CD8-positive, alpha-beta memory T cell (primary cell): ENCODE data around the gene CAP2. TPM values are rescaled to one million over a fixed set of nuclear protein-coding genes. Genes with fewer than 3 reads are reported as not detected.

Experiments
- CTCF ChIA-PET: fragments of 350-600 bp; sonication (Branson Sonifier 250); formaldehyde crosslinking; loops from one replicate; lab custom pipeline; 2021; ENCODE audit warnings: antibody characterized with exemption; lab: Charles Lee
- POLR2A ChIA-PET: fragments of 350-600 bp; sonication (Branson Sonifier 250); formaldehyde crosslinking; loops from one replicate; lab custom pipeline; 2021; ENCODE audit warnings: antibody characterized with exemption; lab: Charles Lee
- DNase-seq, 5 donors: peaks; one replicate each; pipeline versions ENCODE4 v3.0.0 to v3.0.0-alpha.2; 2020 to 2022; ENCODE audit warnings: mixed read lengths in 1 of 5
- H3K27ac ChIP-seq: one replicate; pipeline ENCODE4 v1.7.0; 2013; ENCODE audit warnings: low read depth, mild to moderate bottlenecking, low read length, moderate library complexity
- H3K27me3 ChIP-seq: 2 replicates; pipeline ENCODE4 v1.7.0; 2013; ENCODE audit warnings: low read length, mild to moderate bottlenecking; ENCODE audit not compliant: insufficient read depth, poor library complexity, severe bottlenecking
- H3K36me3 ChIP-seq: 2 replicates; pipeline ENCODE4 v1.7.0; 2013; ENCODE audit warnings: mild to moderate bottlenecking, low read length, moderate library complexity; ENCODE audit not compliant: insufficient read depth
- H3K4me1 ChIP-seq: 2 replicates; pipeline ENCODE4 v1.7.0; 2013; ENCODE audit warnings: mild to moderate bottlenecking, low read length, moderate library complexity; ENCODE audit not compliant: insufficient read depth
- H3K4me3 ChIP-seq: 2 replicates; pipeline ENCODE4 v1.7.0; 2013; ENCODE audit warnings: mild to moderate bottlenecking, low read length
- H3K9me3 ChIP-seq: 2 replicates; pipeline ENCODE4 v1.7.0; 2013; ENCODE audit warnings: mild to moderate bottlenecking, low read length
- H3K27ac Mint-ChIP-seq, 8 donors: one replicate each; pipeline ENCODE4 v1.8.0; 2020 to 2021; ENCODE audit warnings: mixed read lengths in 8 of 8, mild to moderate bottlenecking in 6 of 8, inconsistent platforms in 3 of 8, moderate library complexity in 3 of 8
- H3K27me3 Mint-ChIP-seq, 2 donors: one replicate each; pipeline ENCODE4 v1.8.0; 2020 to 2021; ENCODE audit warnings: mixed read lengths in 2 of 2, mild to moderate bottlenecking in 1 of 2, moderate library complexity in 1 of 2
- H3K36me3 Mint-ChIP-seq, 3 donors: one replicate each; pipeline ENCODE4 v1.8.0; 2020 to 2021; ENCODE audit warnings: mixed read lengths in 3 of 3, inconsistent platforms in 1 of 3, mild to moderate bottlenecking in 1 of 3
- H3K4me1 Mint-ChIP-seq, 3 donors: one replicate each; pipeline ENCODE4 v1.8.0; 2020 to 2021; ENCODE audit warnings: mixed read lengths in 3 of 3, inconsistent platforms in 1 of 3, mild to moderate bottlenecking in 1 of 3
- H3K4me3 Mint-ChIP-seq, 7 donors: one replicate each; pipeline ENCODE4 v1.8.0; 2020 to 2021; ENCODE audit warnings: mixed read lengths in 7 of 7, mild to moderate bottlenecking in 6 of 7, moderate library complexity in 4 of 7, inconsistent platforms in 2 of 7
- H3K9me3 Mint-ChIP-seq, 5 donors: one replicate each; pipeline ENCODE4 v1.8.0; 2020 to 2022; ENCODE audit warnings: mixed read lengths in 5 of 5, mild to moderate bottlenecking in 3 of 5, moderate library complexity in 2 of 5, inconsistent platforms in 1 of 5
- polyA plus RNA-seq: library from polyadenylated mRNA; unstranded; fragments of 300-500 nt; fragmentation: Illumina TruSeq; gene quantifications from one replicate; pipeline ENCODE4 v1.2.3, GENCODE V29; 2021
- total RNA-seq, 2 experiments: library from RNA; stranded (reverse); gene quantifications; one replicate each; pipeline ENCODE4 v1.2.3, GENCODE V29; 2021

The CAP2 gene
- total and polyA plus RNA-seq, 3 experiments from 2014 or later: 1.0 TPM; not detected in 2

GRCh38 chr6:17458966-17459365 lies 65.6 kb downstream of the CAP2 start:
- no peak overlapping the region for H3K27ac Mint-ChIP-seq
- no peak for DNase-seq
- H3K9me3 Mint-ChIP-seq: no peaks in the 10 kb centered on the region
- H3K36me3 ChIP-seq: no peaks in the 10 kb centered on the region
- H3K4me3 ChIP-seq: no peak overlapping the region
- no peaks in the 10 kb centered on the region for H3K27me3 ChIP-seq
- no peaks in the 10 kb centered on the region for H3K36me3 Mint-ChIP-seq
- no peaks in the 10 kb centered on the region for H3K4me1 ChIP-seq
- H3K9me3 ChIP-seq: no peaks in the 10 kb centered on the region
- POLR2A ChIA-PET: no interaction called here
- CTCF ChIA-PET: no interaction called here
- H3K27ac ChIP-seq: no peak overlapping the region
- no peak overlapping the region for H3K4me3 Mint-ChIP-seq
- peaks cover 12 to 30% of the 10 kb centered on the region in 2 donors for H3K27me3 Mint-ChIP-seq
- no peaks in the 10 kb centered on the region for H3K4me1 Mint-ChIP-seq

DNA sequence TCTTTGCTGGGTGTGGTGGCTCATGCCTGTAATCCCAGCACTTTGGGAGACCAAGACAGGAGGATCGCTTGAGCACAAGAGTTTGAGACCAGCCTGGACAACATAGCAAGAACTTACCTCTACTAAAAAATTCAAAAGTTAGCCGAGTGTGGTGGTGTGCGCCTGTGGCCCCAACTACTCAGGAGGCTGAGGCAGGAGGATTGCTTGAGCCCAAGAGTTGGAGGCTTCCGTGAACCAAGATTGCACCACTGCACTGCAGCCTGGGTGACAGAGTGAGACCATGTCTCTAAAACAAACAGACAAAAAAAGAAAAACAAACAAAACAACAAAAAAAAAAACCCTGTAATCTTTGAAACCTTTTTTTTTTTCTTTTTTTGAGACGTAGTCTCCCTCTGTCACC lies 67.5 kb downstream of the CAP2 start:
- H3K27me3 Mint-ChIP-seq: peaks cover 8 to 21% of the 10 kb centered on the region in 2 donors
- Histone ChIP-seq H3K36me3 (no peaks in the 10 kb centered on the region), H3K27me3 (no peaks in the 10 kb centered on the region), H3K27ac (no peak overlapping the region), H3K9me3 (no peaks in the 10 kb centered on the region), H3K4me3 (no peak overlapping the region), H3K4me1 (no peaks in the 10 kb centered on the region)
- peak overlapping the region in 1 of 8 donors; percentile 54 for H3K27ac Mint-ChIP-seq
- ChIA-PET CTCF (no interaction called here), POLR2A (no interaction called here)
- no peaks in the 10 kb centered on the region for H3K9me3 Mint-ChIP-seq
- no peaks in the 10 kb centered on the region for H3K4me1 Mint-ChIP-seq
- H3K36me3 Mint-ChIP-seq: no peaks in the 10 kb centered on the region
- H3K4me3 Mint-ChIP-seq: no peak overlapping the region
- no peak for DNase-seq

DNA sequence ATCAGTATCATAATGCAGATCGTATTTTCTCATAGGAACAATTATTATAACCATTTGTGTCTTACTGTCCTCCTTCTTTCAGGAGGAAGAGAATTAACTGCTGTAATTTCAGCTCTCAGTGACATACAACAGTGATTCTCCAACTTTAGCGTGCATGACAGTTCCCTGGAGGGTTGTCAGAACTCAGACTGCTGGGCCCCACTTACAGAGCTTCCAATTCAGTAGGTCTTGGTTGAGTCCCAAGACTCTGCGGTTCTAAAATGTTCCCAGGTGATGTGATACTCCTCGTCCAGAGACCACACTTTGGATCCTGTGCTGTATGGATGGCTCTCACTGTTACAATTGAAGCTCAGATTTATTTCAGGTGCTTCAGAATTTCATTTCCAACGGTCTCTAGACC lies 72.8 kb downstream of the CAP2 start:
- Mint-ChIP-seq H3K4me3 (no peak overlapping the region), H3K9me3 (no peaks in the 10 kb centered on the region), H3K4me1 (no peaks in the 10 kb centered on the region), H3K27ac (no peak overlapping the region), H3K27me3 (peaks cover 0 to 23% of the 10 kb centered on the region in 2 donors), H3K36me3 (no peaks in the 10 kb centered on the region)
- Histone ChIP-seq H3K36me3 (no peaks in the 10 kb centered on the region), H3K9me3 (no peaks in the 10 kb centered on the region), H3K4me3 (no peak overlapping the region), H3K27ac (no peak overlapping the region), H3K27me3 (no peaks in the 10 kb centered on the region), H3K4me1 (no peaks in the 10 kb centered on the region)
- ChIA-PET CTCF (no interaction called here), POLR2A (no interaction called here)
- no peak for DNase-seq

DNA sequence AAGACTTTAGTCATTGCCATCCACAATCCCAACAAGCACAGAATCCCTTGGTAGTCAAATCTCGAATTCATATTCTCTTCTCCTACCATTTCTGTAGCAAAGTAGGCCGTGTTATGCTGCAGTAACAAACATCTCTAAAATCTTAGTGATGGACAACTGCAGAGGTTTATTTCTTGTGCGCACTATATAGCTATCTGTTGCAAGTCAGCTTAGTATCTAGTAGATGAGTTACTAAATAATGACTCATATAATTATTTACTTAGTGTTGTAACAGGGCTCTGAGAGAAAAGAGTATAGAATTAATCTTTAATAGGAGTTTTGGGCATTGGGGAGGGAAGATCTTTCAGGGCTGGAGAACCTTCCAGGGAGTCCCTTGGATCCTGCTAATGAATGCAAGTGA lies 73.3 kb downstream of the CAP2 start:
- no peak for DNase-seq
- no peaks in the 10 kb centered on the region for H3K36me3 ChIP-seq
- Mint-ChIP-seq H3K4me1 (no peaks in the 10 kb centered on the region), H3K27me3 (peaks cover 0 to 25% of the 10 kb centered on the region in 2 donors), H3K4me3 (no peak overlapping the region), H3K9me3 (no peaks in the 10 kb centered on the region), H3K36me3 (no peaks in the 10 kb centered on the region), H3K27ac (no peak overlapping the region)
- H3K27me3 ChIP-seq: no peaks in the 10 kb centered on the region
- no peak overlapping the region for H3K27ac ChIP-seq
- H3K4me3 ChIP-seq: no peak overlapping the region
- ChIA-PET CTCF (no interaction called here), POLR2A (no interaction called here)
- H3K9me3 ChIP-seq: no peaks in the 10 kb centered on the region
- no peaks in the 10 kb centered on the region for H3K4me1 ChIP-seq

DNA sequence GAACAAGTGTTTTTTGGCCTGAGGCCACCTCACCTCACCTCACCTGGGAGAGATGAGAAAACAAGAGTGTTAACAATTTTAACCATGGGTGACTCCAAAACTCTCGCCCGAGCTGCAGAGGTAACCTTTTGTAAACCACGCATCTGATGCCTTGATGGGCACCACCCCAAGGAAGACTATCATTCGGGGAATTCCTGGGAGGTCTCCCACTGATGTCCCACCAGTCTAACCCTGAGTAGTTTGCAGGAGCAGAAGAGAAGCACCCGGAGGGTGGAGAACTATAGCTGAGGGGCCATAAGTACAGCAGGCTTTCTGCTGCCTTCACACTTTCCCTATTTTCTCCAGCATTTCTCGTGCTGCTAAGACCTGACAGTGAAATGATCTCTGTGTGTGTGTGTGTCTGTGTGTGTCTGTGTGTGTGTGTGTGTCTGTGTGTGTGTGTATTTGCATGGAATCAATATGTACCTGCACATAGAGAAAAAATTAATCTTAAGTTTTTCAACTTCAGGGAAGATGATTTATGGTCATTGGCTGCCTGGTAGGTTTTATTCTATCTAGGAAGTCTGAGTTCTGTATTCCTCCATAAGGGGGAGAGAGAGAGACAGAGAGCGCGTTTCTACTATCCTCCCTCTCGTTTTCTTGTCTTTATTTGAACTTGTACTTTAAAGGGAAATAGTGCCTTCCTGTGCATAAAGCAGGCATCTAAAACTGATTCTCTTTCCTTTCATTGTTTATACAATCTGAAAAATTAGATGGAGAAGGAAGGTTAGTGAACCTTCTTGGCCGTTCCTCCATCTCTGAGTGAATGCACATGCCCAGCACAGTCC lies 75.8 kb downstream of the CAP2 start:
- no peak for DNase-seq
- Histone ChIP-seq H3K36me3 (no peaks in the 10 kb centered on the region), H3K4me1 (no peaks in the 10 kb centered on the region), H3K9me3 (no peaks in the 10 kb centered on the region), H3K4me3 (no peak overlapping the region), H3K27me3 (no peaks in the 10 kb centered on the region), H3K27ac (no peak overlapping the region)
- CTCF ChIA-PET: no interaction called here
- H3K4me1 Mint-ChIP-seq: no peaks in the 10 kb centered on the region
- H3K9me3 Mint-ChIP-seq: no peaks in the 10 kb centered on the region
- no peak overlapping the region for H3K27ac Mint-ChIP-seq
- peaks cover 0 to 21% of the 10 kb centered on the region in 2 donors for H3K27me3 Mint-ChIP-seq
- POLR2A ChIA-PET: no interaction called here
- H3K36me3 Mint-ChIP-seq: no peaks in the 10 kb centered on the region
- no peak overlapping the region for H3K4me3 Mint-ChIP-seq

DNA sequence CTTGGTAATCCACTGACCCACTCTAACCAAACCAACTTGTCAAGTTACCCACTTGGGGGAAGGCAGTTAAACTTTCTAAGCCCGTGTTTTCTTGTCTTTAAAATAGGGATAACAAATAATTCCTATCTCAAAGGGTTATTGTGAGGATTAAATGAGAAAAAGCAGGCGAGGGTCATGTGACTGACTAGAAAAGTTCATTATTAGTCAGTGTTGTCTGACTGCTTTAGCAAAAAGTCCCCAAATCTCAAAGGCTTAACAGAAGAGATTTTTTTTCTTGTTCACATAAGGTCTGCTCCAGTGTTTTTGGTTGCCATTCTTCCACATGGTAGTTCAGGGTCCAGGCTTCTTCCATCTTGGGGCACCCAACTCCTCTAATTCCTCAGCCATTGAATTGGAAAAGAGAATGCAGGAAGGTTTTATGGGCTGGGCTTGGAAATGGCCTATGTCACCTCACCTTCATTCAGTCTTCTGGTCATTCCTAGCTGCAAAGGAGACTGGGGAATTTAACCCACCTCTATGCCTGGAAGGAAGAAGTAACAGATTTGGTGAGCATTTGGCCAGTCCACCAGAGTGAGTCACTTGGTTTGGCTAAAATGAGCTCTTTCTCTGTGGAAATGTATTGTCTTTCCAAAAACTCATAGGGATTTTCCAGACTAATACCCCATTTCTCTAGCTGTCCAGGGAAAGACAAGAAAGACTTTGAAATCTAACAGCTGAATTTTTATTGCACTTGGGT lies 77.0 kb downstream of the CAP2 start:
- H3K36me3 ChIP-seq: no peaks in the 10 kb centered on the region
- CTCF ChIA-PET: no interaction called here
- POLR2A ChIA-PET: no interaction called here
- Mint-ChIP-seq H3K27me3 (peaks cover 0 to 21% of the 10 kb centered on the region in 2 donors), H3K27ac (no peak overlapping the region), H3K9me3 (no peaks in the 10 kb centered on the region), H3K4me3 (no peak overlapping the region), H3K4me1 (no peaks in the 10 kb centered on the region), H3K36me3 (no peaks in the 10 kb centered on the region)
- H3K9me3 ChIP-seq: no peaks in the 10 kb centered on the region
- no peak overlapping the region for H3K27ac ChIP-seq
- H3K4me1 ChIP-seq: no peaks in the 10 kb centered on the region
- H3K27me3 ChIP-seq: no peaks in the 10 kb centered on the region
- H3K4me3 ChIP-seq: no peak overlapping the region
- no peak for DNase-seq

GRCh38 chr6:17470938-17471327 lies 77.5 kb downstream of the CAP2 start:
- H3K4me1 ChIP-seq: no peaks in the 10 kb centered on the region
- peaks cover 4 to 21% of the 10 kb centered on the region in 2 donors for H3K27me3 Mint-ChIP-seq
- no peaks in the 10 kb centered on the region for H3K9me3 ChIP-seq
- H3K27me3 ChIP-seq: no peaks in the 10 kb centered on the region
- no peak for DNase-seq
- H3K4me1 Mint-ChIP-seq: no peaks in the 10 kb centered on the region
- no peak overlapping the region for H3K4me3 ChIP-seq
- no peaks in the 10 kb centered on the region for H3K9me3 Mint-ChIP-seq
- no peak overlapping the region for H3K27ac ChIP-seq
- ChIA-PET CTCF (no interaction called here), POLR2A (no interaction called here)
- H3K36me3 Mint-ChIP-seq: no peaks in the 10 kb centered on the region
- no peaks in the 10 kb centered on the region for H3K36me3 ChIP-seq
- no peak overlapping the region for H3K4me3 Mint-ChIP-seq
- H3K27ac Mint-ChIP-seq: no peak overlapping the region

GRCh38 chr6:17472653-17473183 lies 79.3 kb downstream of the CAP2 start:
- peaks cover 4 to 24% of the 10 kb centered on the region in 2 donors for H3K27me3 Mint-ChIP-seq
- no peaks in the 10 kb centered on the region for H3K36me3 ChIP-seq
- H3K4me1 Mint-ChIP-seq: no peaks in the 10 kb centered on the region
- H3K27ac ChIP-seq: no peak overlapping the region
- no peaks in the 10 kb centered on the region for H3K4me1 ChIP-seq
- POLR2A ChIA-PET: no interaction called here
- no peaks in the 10 kb centered on the region for H3K27me3 ChIP-seq
- no peak overlapping the region for H3K4me3 Mint-ChIP-seq
- no peaks in the 10 kb centered on the region for H3K9me3 ChIP-seq
- no peaks in the 10 kb centered on the region for H3K36me3 Mint-ChIP-seq
- no peak overlapping the region for H3K27ac Mint-ChIP-seq
- CTCF ChIA-PET: no interaction called here
- H3K9me3 Mint-ChIP-seq: no peaks in the 10 kb centered on the region
- DNase-seq: no peak
- H3K4me3 ChIP-seq: no peak overlapping the region
